ENCODE results near the gene ATP6AP1.

- no peak for TF ChIP-seq CTCF (IDR thresholded peaks at IDR 0.05)
- TF ChIP-seq POLR2A (IDR thresholded peaks at IDR 0.05), result no peak
- no peak for TF ChIP-seq POLR2AphosphoS5 (IDR thresholded peaks at IDR 0.05; ENCODE audit: insufficient read depth in 1 of 2, low read depth in 1 of 2)
These were observed 36.4 kb downstream of the ATP6AP1 start for GRCh38 chrX:154464806-154465365.
